ENCODE results near the gene KIAA0513. TPM values are rescaled to one million over a fixed set of nuclear protein-coding genes. Genes with fewer than 3 reads are reported as not detected.

The KIAA0513 gene
- total RNA-seq, 1 donor from 2014 or later, result 0.62 TPM

GRCh38 chr16:85123891-85124635 lies 96.5 kb downstream of the KIAA0513 start:
- intact Hi-C loops (cut with micrococcal nuclease), result no loop called here
- no peaks in the 10 kb centered on the region for H3K9me3 Mint-ChIP-seq
- CTCF ChIA-PET, result no interaction called here
- H3K36me3 Mint-ChIP-seq (ENCODE audit: low read depth), result no peaks in the 10 kb centered on the region
- no peak for ATAC-seq (ENCODE audit: low read depth)
- no peaks in the 10 kb centered on the region for H3K4me1 Mint-ChIP-seq
- POLR2A ChIA-PET, result no interaction called here
- H3K4me3 Mint-ChIP-seq, result no peak overlapping the region
- DNase-seq, result no peak
- TF ChIP-seq CTCF (IDR thresholded peaks at IDR 0.05), result no peak
- H3K27me3 Mint-ChIP-seq, result no peaks in the 10 kb centered on the region
- H3K27ac Mint-ChIP-seq, result no peak overlapping the region

GRCh38 chr16:85124636-85125346 lies 97.2 kb downstream of the KIAA0513 start:
- H3K27me3 Mint-ChIP-seq, result peaks cover 2% of the 10 kb centered on the region
- no peaks in the 10 kb centered on the region for H3K9me3 Mint-ChIP-seq
- POLR2A ChIA-PET, result no interaction called here
- intact Hi-C loops (cut with micrococcal nuclease), result no loop called here
- no peak for ATAC-seq (ENCODE audit: low read depth)
- no peak overlapping the region for H3K4me3 Mint-ChIP-seq
- H3K27ac Mint-ChIP-seq, result no peak overlapping the region
- H3K36me3 Mint-ChIP-seq (ENCODE audit: low read depth), result no peaks in the 10 kb centered on the region
- CTCF ChIA-PET, result no interaction called here
- no peak for DNase-seq
- TF ChIP-seq CTCF (IDR thresholded peaks at IDR 0.05), result no peak
- no peaks in the 10 kb centered on the region for H3K4me1 Mint-ChIP-seq

GRCh38 chr16:85125570-85126393 lies 98.2 kb downstream of the KIAA0513 start:
- H3K27ac Mint-ChIP-seq, result no peak overlapping the region
- no peak for ATAC-seq (ENCODE audit: low read depth)
- H3K9me3 Mint-ChIP-seq, result no peaks in the 10 kb centered on the region
- ChIA-PET CTCF (no interaction called here), POLR2A (no interaction called here)
- H3K36me3 Mint-ChIP-seq (ENCODE audit: low read depth), result no peaks in the 10 kb centered on the region
- TF ChIP-seq CTCF (IDR thresholded peaks at IDR 0.05), result no peak
- intact Hi-C loops (cut with micrococcal nuclease), result no loop called here
- H3K27me3 Mint-ChIP-seq, result peaks cover 5% of the 10 kb centered on the region
- no peak overlapping the region for H3K4me3 Mint-ChIP-seq
- H3K4me1 Mint-ChIP-seq, result no peaks in the 10 kb centered on the region
- no peak for DNase-seq

GRCh38 chr16:85126394-85126704 lies 98.8 kb downstream of the KIAA0513 start:
- no peak for ATAC-seq (ENCODE audit: low read depth)
- Mint-ChIP-seq H3K4me3 (no peak overlapping the region), H3K4me1 (no peaks in the 10 kb centered on the region), H3K9me3 (no peaks in the 10 kb centered on the region), H3K36me3 (ENCODE audit: low read depth) (no peaks in the 10 kb centered on the region), H3K27ac (no peak overlapping the region), H3K27me3 (peaks cover 5% of the 10 kb centered on the region)
- no peak for TF ChIP-seq CTCF (IDR thresholded peaks at IDR 0.05)
- ChIA-PET POLR2A (no interaction called here), CTCF (interaction anchor here (1.6 kb wide), 1 partner anchor 11 kb away, joined by 3 read pairs; no protein-coding TSS in a partner anchor)
- intact Hi-C loops (cut with micrococcal nuclease), result no loop called here
- DNase-seq, result no peak
